NCI-H774 (cell line): Measurements from ENCODE around the gene TERB1.

Source experiments
- DNase-seq: peaks from one replicate; lab custom pipeline; 2025; lab: John Stamatoyannopoulos, UW

TERB1 gene

DNA sequence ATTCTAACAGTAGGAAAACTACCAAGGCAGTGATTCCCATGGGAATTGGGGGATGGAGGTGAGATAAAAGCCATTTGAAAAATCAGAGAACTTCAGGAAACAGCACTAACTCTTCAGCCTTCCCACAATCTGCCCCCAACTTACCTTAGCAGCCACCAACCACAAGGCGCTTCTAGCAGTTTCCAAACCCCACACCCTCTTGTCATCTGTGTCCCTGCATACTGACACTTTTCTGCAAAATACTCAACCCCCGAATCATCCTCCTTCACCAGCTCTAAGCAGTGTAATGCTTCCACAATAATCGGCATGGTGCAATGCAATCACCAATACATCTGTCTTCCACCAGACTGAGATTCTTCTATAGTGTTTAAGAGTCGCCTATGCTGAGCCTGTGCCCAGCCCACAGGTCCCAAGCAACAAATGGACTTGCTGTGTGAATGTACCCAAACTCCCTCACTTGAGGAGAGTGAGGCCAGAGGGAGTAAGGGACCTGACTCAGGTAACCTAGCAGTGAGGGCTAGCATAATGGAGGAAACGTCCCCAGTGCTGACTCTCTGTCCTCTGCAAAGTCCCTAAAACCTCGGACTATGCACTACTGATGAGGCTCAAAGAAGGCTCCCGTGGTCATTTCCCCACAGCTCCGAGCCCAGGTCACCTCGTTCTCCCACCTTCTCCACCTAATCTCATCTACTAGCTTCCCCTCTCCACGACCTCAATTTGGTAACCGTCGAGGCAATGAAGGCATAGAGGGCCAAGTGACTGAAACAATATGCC, 50.9 kb downstream of the TERB1 start:
- no peak for DNase-seq

DNA sequence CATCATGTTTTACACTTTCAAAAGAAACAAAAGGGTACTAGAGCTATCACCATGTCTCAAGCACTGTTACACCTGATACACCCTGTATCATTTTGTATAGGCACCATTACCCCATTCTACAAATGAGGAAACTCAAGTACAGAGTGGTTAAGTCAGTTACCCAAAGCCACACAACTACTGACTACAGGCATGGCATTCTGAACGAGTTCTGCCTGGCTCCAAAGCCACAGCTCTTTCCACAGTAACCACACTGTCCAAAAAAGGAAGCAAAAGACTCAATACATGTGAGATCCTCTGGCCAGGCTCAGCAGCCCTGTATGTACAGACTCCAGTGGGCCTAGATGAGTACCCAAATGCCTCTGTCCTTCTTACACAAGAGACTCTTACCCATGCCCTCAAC, 54.7 kb downstream of the TERB1 start:
- DNase-seq = no peak

DNA sequence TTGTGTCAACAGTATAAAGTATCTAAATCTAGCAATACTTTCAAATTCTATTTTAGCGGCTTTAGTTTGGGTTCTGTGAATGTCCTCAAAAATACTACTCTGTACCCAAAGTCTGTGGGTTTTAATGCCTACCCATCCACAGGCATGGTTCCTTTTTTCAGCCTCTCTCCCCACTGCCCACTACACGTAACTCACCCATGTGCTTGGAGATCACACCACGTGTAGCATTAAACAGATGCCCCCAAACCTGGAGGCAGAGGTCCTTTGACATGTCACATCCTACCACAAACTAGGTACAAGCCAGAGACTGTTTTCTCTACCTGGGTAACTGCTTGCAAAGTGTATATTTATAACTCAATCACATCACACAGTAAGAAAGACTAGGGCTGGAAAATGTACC, 55.3 kb downstream of the TERB1 start:
- no peak for DNase-seq

DNA sequence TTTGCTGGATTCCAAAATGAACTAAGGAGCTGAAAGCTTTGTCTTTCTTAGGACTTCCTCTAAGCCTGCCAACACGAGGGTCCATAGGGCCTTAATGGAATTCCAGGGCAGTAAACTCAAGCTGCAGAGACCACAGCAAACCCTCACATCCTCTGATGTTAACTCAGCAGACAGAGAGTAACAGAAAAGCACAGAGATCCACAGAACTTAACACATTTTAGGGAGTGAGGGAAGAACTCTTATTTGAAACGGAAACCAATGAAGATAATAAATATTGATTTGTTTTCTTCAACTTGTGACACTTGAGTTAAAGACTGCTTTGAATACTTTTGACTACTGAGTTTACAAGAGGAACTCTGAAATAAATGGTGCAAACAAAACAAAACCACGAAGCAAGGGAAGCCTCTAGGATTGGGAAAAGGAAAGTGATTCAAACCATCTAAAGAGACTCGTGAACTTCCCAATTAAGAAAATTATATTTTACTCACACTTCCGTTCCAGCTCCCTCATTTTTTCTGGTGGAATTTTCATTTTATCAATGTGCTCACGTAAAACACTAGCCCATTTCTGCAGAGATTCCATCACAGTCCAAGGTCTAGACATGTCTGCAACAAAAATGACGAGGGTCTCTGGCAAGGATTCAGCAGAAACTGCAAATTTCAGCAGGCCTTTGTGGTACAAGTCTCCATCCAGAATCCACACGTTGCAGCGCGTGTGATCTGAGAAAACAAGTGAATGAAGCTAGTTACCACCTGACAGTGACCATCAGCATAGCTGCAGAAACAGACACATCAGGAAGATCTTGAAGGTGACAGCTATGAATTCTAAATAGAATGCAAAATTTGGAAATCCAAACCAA, 59.2 kb downstream of the TERB1 start:
- no peak for DNase-seq

GRCh38 chr16:66741169-66741900, 60.0 kb downstream of the TERB1 start:
- no peak for DNase-seq

DNA sequence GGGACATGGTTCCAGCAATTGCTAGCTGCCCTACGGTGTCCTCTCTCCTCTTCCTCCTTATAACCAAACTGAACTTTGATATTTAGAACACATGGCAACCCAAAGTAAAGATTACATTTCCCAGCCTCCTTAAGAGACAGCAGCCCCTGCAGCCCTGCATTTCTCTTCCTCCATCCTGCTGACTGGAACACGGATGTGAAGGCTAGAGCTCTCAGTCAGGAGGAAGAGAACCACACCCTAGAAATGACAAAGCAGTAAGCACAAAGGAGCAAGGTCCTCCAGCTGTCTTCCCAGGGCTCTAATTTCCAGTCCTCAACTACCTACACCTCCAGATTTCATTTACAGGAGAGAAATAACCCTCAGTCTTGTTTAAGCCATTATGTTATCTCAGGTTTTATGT, 60.9 kb downstream of the TERB1 start:
- no peak for DNase-seq

DNA sequence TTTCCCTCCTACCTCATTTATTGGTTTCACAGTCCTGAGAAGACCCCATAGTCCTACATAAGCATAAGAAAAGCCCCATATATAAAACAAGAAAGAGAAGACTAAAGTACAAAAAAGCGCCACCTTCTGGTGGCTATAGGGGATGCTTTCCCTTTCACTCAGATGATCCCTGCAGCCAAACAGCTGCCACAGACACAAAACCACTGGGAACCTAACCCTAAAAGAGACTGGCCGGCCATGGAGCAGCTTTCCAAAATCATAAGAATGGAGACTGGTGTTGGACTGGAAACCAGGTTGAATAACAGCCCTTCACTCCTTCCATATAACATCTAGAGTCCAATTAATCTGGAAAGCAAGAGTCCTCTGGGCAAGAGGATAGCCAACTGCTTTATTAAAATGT, 61.4 kb downstream of the TERB1 start:
- no peak for DNase-seq

DNA sequence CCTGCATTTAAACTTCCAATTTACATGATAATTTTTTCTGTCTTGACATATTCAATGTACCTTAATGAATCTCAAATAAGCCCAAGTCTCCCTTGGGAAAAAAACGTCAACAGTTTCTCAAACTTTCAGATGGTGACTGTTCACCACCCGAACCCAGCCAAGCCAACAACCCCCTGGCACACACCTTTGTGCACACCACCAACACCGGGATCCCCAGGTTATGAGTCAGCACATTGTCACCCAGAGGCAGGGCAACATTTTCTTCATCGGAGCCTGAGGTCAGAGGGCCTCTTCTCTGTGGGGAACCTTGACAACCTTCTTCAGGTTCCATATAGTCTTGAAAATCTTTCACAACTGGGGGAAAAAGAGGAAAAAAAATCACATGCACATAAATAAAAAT, 65.5 kb downstream of the TERB1 start:
- no peak for DNase-seq

DNA sequence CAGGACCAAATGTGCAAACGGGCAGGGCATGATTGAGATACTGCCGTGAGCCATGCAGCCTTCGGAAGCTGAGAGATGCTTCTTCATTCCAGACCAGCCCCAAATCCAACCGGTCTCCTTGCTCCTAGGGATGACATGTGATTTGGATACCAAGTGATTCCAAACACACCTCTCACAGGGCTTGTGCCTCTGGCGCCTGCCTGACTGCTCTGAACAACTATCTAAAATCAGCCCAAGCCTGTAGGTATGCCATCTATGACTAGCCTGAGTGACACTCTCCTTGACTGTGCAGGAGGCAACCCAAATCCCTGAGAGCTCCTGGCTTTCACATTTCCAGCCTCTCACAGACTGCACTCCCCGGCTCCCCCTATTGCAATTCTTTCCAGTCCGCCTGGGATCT, 70.3 kb downstream of the TERB1 start:
- DNase-seq = no peak

DNA sequence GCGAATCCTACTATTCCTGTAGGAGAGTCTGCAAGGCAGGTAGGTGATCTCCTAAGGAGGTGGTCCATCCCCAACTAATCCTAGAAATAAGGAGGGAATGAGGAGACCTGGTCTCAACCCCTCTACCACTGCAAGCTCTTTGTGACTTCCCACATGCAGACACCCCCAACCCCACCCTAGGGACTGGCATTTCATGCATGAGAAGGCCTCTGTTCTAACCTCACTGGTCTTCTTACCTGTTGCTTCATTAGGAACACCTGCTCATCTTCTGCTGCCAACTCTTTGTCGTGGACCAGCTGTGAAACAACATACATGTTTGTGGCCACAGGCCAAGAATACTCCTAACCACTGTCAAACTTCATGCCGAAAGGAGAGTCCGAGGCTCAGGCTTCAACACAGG, 72.6 kb downstream of the TERB1 start:
- DNase-seq = no peak

GRCh38 chr16:66728117-66728787, 73.1 kb downstream of the TERB1 start:
- no peak for DNase-seq

DNA sequence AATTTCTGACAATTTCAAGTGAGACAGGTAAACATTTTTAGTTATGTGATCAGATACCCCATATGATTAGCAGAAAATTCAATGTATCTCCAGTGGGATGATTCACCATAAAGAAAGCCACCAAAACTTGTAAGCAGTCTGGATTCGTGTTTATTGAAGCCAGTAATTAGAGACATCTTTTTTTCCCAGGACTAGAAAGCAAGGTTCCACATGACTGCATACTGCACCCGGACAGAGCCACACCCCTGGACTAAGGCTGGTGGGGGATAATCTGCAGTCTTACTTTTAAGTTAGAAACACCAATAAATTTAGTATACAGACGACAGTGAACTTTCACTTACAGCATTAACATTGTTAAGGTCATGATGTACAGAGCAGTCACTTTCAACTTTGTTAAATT, 80.6 kb downstream of the TERB1 start:
- DNase-seq = no peak

GRCh38 chr16:66719246-66719645, 82.1 kb downstream of the TERB1 start:
- DNase-seq = no peak

DNA sequence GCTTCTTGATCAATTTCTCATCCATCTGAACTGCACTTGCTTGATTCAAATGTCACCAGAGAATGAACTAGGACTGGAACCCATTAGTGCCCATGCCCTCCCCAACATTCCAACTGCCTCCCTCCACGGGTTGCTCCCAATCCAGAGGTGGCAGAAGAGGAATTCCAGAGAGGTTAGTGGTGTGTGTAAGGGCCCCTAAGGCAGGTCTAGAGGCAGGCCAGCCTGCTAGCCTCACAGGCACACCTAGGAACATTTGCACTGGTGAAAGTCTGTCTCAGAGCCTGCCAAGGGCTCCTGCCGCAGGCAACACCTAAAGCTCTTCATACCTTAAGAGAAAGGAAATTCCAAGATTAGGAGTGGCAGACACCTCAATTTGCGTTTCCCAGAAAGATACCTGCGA, 83.6 kb downstream of the TERB1 start:
- no peak for DNase-seq

GRCh38 chr16:66717112-66717675, 84.2 kb downstream of the TERB1 start:
- DNase-seq = no peak

- DNase-seq = no peak
Measured at GRCh38 chr16:66714654-66715307, 86.6 kb downstream of the TERB1 start.

DNA sequence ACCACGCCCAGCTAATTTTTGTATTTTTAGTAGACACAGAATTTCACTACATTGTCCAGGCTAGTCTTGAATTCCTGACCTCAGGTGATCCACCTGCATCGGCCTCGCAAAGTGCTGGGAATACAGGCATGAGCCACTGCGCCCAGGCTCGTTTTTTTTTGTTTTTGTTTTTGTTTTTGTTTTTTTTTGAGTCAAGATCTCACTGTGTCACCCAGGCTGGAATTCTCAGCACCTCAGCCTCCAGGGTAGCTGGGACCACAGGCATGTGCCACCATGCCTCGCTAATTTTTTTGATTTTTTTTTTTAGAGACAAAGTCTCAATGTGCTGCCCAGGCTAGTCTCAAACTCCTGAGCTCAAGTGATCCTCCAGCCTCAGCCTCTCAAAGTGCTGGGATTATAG, 87.3 kb downstream of the TERB1 start:
- DNase-seq = no peak

DNA sequence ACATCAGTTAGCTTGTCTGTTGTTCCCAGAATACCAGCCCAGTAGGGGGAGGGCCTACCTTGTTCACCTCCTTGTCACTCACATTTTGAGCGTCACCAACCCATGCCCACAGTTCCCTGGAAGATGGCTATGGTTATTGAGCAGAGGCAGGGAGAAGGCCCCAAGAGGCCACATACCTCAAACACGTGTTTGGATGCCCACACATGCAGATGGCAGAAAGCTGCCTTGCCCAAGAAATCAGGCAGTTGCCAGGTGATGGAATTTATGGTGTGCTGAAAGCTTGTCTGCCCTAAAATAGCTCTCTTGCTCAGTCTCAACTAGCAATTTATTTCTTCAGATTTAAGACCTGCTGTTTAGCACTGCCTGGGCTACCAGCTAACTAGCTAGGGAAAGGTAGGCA, 88.3 kb downstream of the TERB1 start:
- DNase-seq = no peak

- DNase-seq = no peak
Measured at GRCh38 chr16:66712512-66712911, 88.9 kb downstream of the TERB1 start.

DNA sequence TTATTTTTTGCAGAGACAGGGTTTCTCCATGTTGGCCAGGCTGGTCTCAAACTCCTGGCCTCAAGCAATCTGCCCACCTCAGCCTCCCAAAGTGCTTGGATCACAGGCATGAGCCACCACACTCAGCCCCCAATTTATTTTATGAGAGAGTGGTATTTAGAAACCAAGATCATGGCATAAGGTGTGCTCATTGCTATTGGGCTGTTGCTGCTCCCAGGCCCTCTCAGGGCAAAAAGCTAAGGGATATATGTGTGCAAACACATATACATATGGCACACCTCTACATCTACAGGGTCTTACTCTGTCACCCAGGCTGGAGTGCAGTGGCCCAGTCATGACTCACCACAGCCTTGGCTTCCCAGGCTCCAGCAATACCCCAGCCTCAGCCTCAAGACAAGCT, 89.8 kb downstream of the TERB1 start:
- DNase-seq = no peak

DNA sequence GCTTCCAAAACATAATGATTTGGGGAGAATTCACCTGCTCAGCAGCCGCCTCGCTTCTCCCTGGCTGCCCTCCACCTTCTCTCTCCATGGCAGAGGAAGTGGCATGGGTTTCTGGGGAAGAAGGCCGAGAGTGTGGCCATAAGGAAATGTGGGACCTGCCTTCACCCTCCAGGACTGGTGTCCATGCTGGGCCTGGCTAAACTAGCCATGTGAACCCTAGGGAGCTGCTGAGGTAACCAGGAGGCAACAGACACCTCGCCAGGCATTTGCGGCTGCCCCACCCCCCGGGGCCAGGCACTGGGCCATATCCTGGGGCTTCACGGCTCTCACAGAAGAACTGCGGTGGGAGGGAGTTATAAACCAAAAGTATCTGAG, 94.9 kb downstream of the TERB1 start:
- no peak for DNase-seq
